Endodermal cell (in vitro differentiated cells): ENCODE data around the gene LARP4. TPM values are rescaled to one million over a fixed set of nuclear protein-coding genes. Genes with fewer than 3 reads are reported as not detected.
A peak's percentile ranks its signal among the peaks of the same experiment; 100 is the strongest.

Source experiments
- DNase-seq: peaks from one replicate; pipeline ENCODE4 v3.0.0-alpha.2; 2017
- H3K27ac ChIP-seq: 2 replicates; pipeline ENCODE4 v1.5.1; 2013; ENCODE audit warnings: mild to moderate bottlenecking, low read depth, low read length, moderate library complexity
- H3K27me3 ChIP-seq: 2 replicates; pipeline ENCODE4 v1.6.1; 2013; ENCODE audit warnings: mild to moderate bottlenecking, low read length, moderate library complexity; ENCODE audit not compliant: insufficient read depth, control insufficient read depth, poor library complexity, severe bottlenecking
- H3K36me3 ChIP-seq: 2 replicates; pipeline ENCODE4 v1.7.0; 2013; ENCODE audit warnings: mild to moderate bottlenecking, low read length, moderate library complexity; ENCODE audit not compliant: control insufficient read depth, insufficient read depth
- H3K4me1 ChIP-seq: one replicate; pipeline ENCODE4 v1.7.0; 2013; ENCODE audit warnings: low read length; ENCODE audit not compliant: control insufficient read depth, insufficient read depth
- H3K4me3 ChIP-seq: 2 replicates; pipeline ENCODE4 v1.5.1; 2013; ENCODE audit warnings: mild to moderate bottlenecking, low read length, moderate library complexity
- H3K9ac ChIP-seq: 2 replicates; pipeline ENCODE4 v1.6.1; 2013; ENCODE audit warnings: mild to moderate bottlenecking, low read length, moderate library complexity; ENCODE audit not compliant: poor library complexity, severe bottlenecking; ENCODE audit errors: extremely low read depth
- H3K9me3 ChIP-seq: 2 replicates; pipeline ENCODE4 v1.6.1; 2013; ENCODE audit warnings: mild to moderate bottlenecking, low read length, moderate library complexity; ENCODE audit not compliant: control insufficient read depth
- H3K27ac Mint-ChIP-seq: 2 replicates; pipeline ENCODE4 v1.8.0; 2020; ENCODE audit warnings: mixed read lengths
- H3K27me3 Mint-ChIP-seq: 2 replicates; pipeline ENCODE4 v1.8.0; 2021; ENCODE audit warnings: mild to moderate bottlenecking, mixed read lengths; ENCODE audit not compliant: insufficient read depth
- H3K36me3 Mint-ChIP-seq: 2 replicates; pipeline ENCODE4 v1.8.0; 2020; ENCODE audit warnings: low read depth, mixed read lengths
- H3K4me1 Mint-ChIP-seq: 2 replicates; pipeline ENCODE4 v1.8.0; 2020; ENCODE audit warnings: mixed read lengths
- H3K4me3 Mint-ChIP-seq: 2 replicates; pipeline ENCODE4 v1.8.0; 2020; ENCODE audit warnings: mild to moderate bottlenecking, moderate library complexity, mixed read lengths
- H3K9me3 Mint-ChIP-seq: 2 replicates; pipeline ENCODE4 v1.8.0; 2020; ENCODE audit warnings: mild to moderate bottlenecking, mixed read lengths
- WGBS, 2 experiments: methylation state at CpG; one replicate each; pipeline versions ENCODE4 v1.1.5 to v1.1.7; 2013; ENCODE audit warnings: missing lambda C conversion rate in 2 of 2, mixed read lengths in 1 of 2; ENCODE audit not compliant: insufficient coverage in 1 of 2, insufficient read length in 1 of 2; 5-methylcytosine and 5-hydroxymethylcytosine counted together
- total RNA-seq, 2 donors: library from RNA; stranded (reverse); fragmentation: NEBNext Ultra II Directional in 1 of 2; extraction: Animal tissue kit (Norgen Biotek cat#: 25700) in 1 of 2; gene quantifications; 2 replicates in 1 of 2; 3 replicates in 1 of 2; pipeline ENCODE4 v1.2.1, GENCODE V29; 2021
- TF ChIP-seq, protein P1 (sequence below): fragments of 200-600 bp; sonication (generic); conservative IDR thresholded peaks from 2 replicates; pipeline ENCODE4 v1.5.0; 2021; ENCODE audit warnings: antibody characterized with exemption, mild to moderate bottlenecking

Gene LARP4
- total RNA-seq, 2 donors from 2014 or later = 91.7 to 106 TPM

DNA sequence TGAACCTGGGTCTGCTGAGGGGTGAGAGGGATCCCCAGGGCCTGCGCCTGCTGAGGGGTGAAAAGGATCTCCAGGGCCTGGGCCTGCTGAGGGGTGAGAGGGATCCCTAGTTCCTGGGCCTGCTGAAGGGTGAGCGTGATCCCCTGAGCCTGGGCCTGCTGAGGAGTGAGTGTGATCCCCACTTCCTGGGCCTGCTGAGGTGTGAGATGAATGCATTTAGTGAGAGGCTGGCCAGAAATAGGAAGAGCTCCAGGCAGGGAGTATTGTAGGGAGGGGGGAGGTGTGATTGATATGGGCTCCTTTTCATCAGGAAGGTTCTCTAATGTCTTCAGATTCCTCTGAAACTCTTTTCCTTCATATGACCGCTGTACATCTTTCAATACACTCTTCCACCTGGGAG is 47.3 kb upstream of the LARP4 start:
- Mint-ChIP-seq H3K27me3 (no peaks in the 10 kb centered on the region), H3K9me3 (no peaks in the 10 kb centered on the region), H3K4me1 (peaks cover 7% of the 10 kb centered on the region), H3K36me3 (no peaks in the 10 kb centered on the region), H3K4me3 (no peak overlapping the region), H3K27ac (no peak overlapping the region)
- Histone ChIP-seq H3K36me3 (no peaks in the 10 kb centered on the region), H3K9ac (no peak overlapping the region), H3K9me3 (no peaks in the 10 kb centered on the region), H3K27me3 (no peaks in the 10 kb centered on the region), H3K27ac (no peak overlapping the region), H3K4me1 (no peaks in the 10 kb centered on the region), H3K4me3 (no peak overlapping the region)
- TF ChIP-seq, protein P1, sequence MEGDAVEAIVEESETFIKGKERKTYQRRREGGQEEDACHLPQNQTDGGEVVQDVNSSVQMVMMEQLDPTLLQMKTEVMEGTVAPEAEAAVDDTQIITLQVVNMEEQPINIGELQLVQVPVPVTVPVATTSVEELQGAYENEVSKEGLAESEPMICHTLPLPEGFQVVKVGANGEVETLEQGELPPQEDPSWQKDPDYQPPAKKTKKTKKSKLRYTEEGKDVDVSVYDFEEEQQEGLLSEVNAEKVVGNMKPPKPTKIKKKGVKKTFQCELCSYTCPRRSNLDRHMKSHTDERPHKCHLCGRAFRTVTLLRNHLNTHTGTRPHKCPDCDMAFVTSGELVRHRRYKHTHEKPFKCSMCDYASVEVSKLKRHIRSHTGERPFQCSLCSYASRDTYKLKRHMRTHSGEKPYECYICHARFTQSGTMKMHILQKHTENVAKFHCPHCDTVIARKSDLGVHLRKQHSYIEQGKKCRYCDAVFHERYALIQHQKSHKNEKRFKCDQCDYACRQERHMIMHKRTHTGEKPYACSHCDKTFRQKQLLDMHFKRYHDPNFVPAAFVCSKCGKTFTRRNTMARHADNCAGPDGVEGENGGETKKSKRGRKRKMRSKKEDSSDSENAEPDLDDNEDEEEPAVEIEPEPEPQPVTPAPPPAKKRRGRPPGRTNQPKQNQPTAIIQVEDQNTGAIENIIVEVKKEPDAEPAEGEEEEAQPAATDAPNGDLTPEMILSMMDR = no peak
- peak; percentile 80 for DNase-seq
- WGBS, 2 experiments = 85 to 100% methylated on average over 1 to 3 of the region's 3 CpGs

DNA sequence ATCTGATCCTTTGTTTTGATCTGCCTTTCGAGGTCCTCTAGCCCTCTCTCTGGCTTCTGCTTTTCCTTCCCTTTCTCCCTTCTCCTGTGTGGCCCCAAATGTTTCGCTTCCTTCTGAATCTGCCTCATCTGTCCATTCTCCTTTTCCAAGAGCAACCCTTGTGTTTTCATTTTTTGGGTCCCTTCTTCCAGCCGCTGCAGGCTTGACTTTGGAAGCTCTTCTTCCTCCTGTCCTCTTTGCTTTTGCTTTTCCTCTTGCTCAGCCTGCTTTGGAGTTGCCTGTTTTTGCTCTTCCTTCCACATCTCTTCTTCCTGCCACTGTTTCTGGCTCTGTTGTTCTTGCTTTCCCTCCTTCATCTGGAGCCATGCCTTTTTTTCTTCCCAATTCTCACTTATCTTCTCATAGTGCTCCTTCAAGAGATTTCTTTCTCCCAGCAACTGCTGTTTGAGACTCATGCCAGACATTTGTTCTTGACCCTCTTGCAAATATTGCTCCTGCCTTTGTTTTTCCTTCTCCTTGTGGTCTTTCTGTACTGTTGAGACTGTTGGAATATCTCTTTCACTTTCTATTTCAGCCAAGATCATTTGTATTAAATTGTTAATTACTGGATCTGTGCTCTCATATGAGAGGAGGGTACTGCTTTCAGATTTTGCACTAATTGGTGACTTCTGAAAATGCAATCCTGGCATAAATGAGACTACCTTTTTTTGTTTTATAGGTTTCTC is 46.7 kb upstream of the LARP4 start:
- 82 to 92% methylated on average over 3 of the region's 3 CpGs for WGBS, 2 experiments
- peak; percentile 53 for DNase-seq
- Histone ChIP-seq H3K9me3 (no peaks in the 10 kb centered on the region), H3K9ac (no peak overlapping the region), H3K4me1 (no peaks in the 10 kb centered on the region), H3K4me3 (no peak overlapping the region), H3K27me3 (no peaks in the 10 kb centered on the region), H3K27ac (no peak overlapping the region), H3K36me3 (no peaks in the 10 kb centered on the region)
- no peak overlapping the region for H3K4me3 Mint-ChIP-seq
- no peaks in the 10 kb centered on the region for H3K36me3 Mint-ChIP-seq
- H3K4me1 Mint-ChIP-seq = peaks cover 7% of the 10 kb centered on the region
- no peaks in the 10 kb centered on the region for H3K9me3 Mint-ChIP-seq
- TF ChIP-seq, protein P1 = no peak
- H3K27ac Mint-ChIP-seq = no peak overlapping the region
- H3K27me3 Mint-ChIP-seq = no peaks in the 10 kb centered on the region

DNA sequence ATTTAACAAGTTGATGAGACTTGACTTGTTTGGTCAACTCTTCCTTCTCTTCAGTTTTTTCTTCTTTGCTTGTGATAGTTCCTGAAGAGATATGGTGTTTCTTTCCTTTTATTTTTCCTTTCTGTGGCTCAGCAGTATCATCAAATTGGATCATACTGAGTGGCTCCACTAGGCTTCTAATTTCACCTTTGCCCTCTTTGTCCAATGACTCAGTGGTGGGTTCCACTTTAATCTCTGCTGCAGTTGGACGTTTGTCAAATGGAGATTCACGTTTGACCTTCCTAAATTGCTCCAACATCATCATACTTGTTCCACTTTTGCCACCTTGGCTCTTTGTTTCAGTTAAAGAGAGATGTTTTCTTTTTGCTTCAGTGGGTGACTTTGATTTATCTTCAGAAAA is 45.8 kb upstream of the LARP4 start:
- DNase-seq = no peak
- no peaks in the 10 kb centered on the region for H3K4me1 ChIP-seq
- WGBS, 2 experiments = 91% methylated on average over 2 of the region's 2 CpGs; no CpG with 5 or more reads in 1 of the 2 experiments
- H3K27ac ChIP-seq = no peak overlapping the region
- TF ChIP-seq, protein P1 = no peak
- Mint-ChIP-seq H3K4me3 (no peak overlapping the region), H3K27me3 (no peaks in the 10 kb centered on the region), H3K9me3 (no peaks in the 10 kb centered on the region), H3K4me1 (peaks cover 7% of the 10 kb centered on the region), H3K27ac (no peak overlapping the region), H3K36me3 (no peaks in the 10 kb centered on the region)
- H3K9ac ChIP-seq = no peak overlapping the region
- no peak overlapping the region for H3K4me3 ChIP-seq
- H3K36me3 ChIP-seq = no peaks in the 10 kb centered on the region
- no peaks in the 10 kb centered on the region for H3K9me3 ChIP-seq
- H3K27me3 ChIP-seq = no peaks in the 10 kb centered on the region
